Glomerular visceral epithelial cell (primary cell): ENCODE measurements around the gene USP6NL.
"Not testable (repeated sequence)": the region's sequence is repeated elsewhere in the genome, so short reads cannot be mapped to it uniquely, and the experiment has no call there.

Source experiments
- DNase-seq: peaks from one replicate; pipeline ENCODE4 v3.0.0-alpha.2; 2016; ENCODE audit errors: extremely low spot score

Gene USP6NL

DNA sequence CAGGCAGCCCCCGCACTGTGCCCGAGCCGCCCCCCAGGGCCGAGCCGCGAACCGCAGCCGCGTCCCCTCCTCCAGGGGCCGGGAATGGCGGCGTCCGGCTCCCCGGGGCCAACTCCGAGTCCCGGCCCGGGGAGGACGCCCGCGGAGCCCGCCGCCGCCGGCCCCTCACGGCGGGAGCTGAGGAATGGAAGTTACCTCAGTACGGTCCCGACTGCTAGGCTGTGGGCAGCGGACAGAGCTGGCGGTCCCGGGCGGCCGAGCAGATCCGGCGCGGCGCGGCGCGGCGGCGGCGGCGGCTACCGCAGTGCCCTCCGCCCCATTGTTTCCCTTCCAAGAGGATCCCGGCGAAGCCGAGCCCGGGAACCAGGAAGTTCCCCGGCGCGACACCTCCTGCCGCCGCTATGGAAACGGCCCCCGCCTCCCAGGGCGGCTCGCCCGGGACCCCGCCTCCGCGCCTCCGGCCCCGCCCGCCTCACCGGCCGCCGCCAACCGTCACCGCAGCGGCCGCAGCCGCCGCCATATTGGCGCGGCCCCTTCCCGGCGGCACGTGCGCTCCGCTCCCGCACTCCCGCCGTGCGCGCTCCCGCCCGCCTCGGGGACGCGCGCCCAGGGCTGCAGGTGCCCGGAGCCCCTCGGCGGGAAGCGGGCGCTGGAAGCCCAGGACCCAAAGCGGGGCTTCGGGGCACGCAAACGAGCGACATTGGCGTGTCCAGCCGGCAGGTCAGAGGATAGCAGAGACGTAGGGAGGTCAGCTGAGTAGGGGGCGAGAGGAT, at the start of gene USP6NL:
Gene USP6NL, minus strand, starts transcription at position 403 of the 773 bp plus-strand sequence. CDS start 14,016 bp downstream, outside the sequence.
- DNase-seq, result peak; percentile 88

GRCh38 chr10:11658801-11659368, 47.4 kb upstream of the USP6NL start:
- DNase-seq, result no peak

- DNase-seq, result no peak
Observed at GRCh38 chr10:11655836-11656235, 44.4 kb upstream of the USP6NL start.

DNA sequence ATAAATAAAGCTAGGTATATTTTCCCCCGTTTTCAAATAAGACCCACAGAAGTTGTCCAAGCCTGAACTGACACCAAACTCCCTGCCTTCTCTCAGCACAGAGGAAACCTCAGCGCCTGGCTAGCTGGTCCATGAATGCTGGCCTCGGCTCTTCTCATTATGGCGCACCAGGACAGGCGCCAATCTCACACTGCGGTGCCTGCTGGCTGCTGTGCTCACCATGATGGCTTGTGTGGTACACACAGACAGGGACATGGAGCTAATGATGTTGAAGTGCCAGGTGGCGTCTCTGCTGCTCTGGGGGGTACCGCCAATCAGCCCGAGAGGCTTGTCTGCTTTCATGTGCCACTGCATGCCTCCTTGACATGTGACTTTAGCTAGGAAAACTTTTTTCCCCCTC, 43.2 kb upstream of the USP6NL start:
- DNase-seq, result no peak

- DNase-seq, result no peak
Observed at GRCh38 chr10:11653758-11654471, 42.5 kb upstream of the USP6NL start.

- DNase-seq, result no peak
Observed at GRCh38 chr10:11647676-11648075, 36.2 kb upstream of the USP6NL start.

DNA sequence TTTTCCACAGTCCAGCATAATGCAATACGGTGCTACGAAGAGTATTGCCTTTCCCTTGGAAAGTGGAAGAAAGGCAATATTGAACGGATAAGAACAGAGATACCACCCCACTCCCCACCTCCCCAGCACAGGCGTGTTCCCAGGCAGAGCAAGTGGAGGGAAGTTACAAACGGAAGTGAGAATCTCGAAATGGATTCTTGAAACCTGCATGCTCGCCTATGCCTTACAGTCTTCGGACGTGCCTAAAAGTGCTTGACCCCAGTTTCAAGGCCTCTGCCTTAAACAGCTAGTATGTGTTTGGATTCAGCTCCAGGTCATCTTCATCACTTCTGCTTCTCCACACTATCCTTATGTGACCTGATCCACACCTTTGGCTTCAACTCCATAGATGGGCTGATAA, 35.0 kb upstream of the USP6NL start:
- no peak for DNase-seq

- DNase-seq, result no peak
Observed at GRCh38 chr10:11643039-11643438, 31.6 kb upstream of the USP6NL start.

DNA sequence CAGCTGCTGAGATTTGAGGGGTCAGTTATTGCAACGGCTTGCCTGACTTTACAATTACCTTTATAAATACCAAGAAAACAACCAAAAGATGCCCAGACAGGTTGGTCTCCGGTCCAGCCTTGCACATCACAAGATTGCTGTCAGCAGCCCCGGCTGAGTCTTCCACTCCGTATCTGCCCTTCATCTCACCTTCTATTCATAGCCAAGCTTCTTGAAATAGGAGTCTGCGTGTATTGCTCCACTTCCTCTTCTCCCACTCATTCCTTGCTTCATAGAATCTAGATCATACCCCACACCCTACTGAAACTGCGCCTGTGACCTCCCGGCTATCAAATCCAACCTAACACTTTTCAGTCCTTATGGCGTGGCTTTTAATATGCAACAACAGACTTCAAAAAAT, 31.1 kb upstream of the USP6NL start:
- no peak for DNase-seq

GRCh38 chr10:11639849-11640764, 28.7 kb upstream of the USP6NL start:
- no peak for DNase-seq

DNA sequence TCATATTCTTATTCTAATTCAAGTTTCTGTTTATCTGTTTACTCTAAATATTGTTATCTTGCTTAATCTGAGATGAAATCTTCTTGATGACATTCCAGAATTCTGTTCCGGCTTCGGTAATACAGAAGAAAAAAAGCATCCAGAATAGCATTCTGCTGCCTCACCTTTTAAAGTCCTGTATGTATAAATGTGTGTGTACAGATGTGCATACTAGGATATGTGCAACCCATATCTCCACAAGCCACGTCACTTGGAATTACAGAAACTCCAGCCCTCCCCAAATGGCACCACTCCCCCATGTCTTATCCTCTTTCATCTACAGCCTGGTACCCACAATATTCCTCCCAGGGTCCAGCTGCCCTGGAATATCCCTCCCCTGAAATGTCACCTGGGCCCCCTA, 27.9 kb upstream of the USP6NL start:
- DNase-seq, result no peak

DNA sequence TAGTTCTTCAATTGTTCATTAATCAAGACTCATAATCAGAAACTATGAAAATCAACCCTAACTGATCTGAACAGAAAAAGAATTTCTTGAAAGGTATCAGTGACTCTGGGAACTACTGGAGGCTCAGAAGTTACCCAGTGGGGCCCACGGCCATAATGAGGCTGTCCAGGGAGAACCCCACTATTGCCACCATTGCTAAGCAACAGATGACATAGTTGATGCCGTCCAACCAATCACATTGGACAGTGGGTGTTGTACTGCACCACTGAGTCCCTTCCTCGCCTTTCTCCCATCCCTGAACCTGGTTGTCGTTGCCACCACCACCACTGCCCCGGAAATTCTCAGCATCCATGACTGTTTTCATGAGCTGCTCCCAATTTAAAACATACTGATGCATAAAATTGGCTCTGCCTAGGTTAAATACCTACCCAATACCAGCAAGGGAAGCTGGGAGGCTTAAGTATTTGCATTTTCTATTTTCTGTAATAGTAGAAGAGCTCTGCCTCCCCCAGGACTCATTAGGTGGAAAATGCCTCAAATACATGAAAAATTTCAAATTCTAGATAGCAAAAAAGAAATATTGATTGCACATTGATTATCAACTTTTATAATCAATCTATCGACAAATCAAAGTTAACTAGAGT, 26.7 kb upstream of the USP6NL start:
- no peak for DNase-seq

DNA sequence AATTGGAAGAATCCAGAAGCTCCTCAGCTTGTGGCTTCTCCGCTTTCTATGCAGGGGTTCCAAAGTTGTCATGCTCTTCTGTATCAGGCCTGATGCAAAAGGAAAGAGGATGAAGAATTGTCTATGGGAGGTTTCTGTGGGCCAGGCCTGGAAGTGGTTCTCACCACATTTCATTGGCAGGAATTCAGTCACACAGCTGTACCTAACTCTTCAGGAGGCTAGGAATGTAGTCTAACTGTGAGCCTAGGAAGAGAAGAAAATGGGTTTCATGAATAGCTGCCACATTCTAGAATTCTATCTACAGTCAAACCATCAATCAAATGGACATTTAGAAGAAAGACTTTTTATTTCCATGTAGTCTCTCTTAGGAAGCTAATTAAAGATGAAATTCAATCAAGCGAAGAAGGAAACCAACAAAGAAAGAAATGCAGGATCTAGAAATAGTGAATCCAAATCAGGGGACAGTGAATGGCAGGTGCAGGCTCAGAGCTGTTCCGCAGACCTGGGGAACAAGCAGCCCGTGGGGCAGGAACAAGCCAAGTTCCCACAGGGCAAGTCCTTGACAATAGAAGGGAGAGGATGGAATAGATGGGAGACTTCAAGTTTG, 25.4 kb upstream of the USP6NL start:
- no peak for DNase-seq

DNA sequence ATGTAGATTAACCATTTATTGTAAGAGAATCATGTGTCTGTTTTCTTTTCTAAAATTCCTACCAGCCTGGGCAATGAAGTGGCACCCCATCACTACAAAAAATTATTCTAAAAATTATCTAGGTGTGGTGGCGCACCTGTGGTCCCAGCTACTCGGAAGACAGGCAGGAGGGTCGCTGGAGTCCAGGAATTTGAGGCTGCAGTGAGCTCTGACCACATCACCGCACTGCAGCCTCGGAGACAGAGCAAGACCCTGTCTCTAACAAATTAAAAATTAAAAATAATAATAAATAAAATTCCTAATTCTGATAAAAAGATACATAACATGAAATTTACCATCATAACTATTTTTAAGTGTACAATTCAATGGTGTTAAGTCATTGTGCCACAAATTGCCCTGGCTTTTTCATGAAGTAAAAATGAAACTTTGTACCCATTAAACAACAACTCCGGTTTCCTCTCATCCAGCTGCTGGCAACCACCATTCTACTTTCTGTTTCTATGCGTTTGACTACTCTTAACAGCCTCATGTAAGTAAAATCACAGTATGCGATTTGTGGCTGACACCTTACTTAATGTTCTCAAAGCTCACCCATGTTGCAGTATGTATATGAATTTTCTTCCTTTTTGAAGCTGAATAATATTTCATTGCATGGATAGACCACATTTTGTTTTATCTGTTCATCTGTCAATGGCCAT, 20.6 kb upstream of the USP6NL start:
- no peak for DNase-seq

DNA sequence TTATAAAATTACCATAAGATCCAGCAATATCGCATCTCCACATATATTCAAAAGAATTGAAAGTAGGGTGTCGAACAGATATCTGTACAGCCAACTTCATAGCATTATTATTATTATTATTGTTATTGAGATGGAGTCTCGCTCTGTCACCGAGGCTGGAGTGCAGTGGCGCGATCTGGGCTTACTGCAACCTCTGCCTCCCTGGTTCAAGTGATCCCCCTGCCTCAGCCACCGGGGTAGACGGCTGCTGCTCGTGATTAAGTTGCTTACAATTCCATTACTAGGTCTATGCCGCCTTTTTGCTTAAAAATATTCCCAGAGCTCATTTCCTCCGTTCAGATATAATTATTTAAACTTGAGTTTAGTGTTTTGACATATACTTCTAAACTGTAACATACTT, 19.8 kb upstream of the USP6NL start:
- no peak for DNase-seq

- no peak for DNase-seq
Observed at GRCh38 chr10:11629731-11630130, 18.3 kb upstream of the USP6NL start.

DNA sequence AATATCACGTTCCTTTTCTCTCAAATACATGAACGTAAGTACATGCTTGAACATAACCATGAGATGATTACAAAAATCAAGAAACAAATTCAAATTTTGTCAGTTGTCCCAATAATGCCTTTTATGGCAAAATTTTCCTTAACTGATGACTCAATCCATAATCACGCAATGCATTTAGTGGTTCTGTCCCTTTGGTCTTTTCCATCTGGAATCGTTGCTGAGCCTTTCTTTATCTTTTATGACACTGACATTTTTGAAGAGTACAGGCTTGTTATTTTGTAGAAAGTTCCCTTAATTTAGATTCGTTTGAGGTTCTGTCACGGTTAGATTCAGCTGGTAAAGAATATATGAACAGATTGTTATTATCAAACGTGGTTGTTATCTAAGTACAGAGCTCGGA, 16.5 kb upstream of the USP6NL start:
- DNase-seq, result not testable (repeated sequence)

GRCh38 chr10:11626071-11626470, 14.6 kb upstream of the USP6NL start:
- DNase-seq, result no peak

GRCh38 chr10:11625019-11625735, 13.7 kb upstream of the USP6NL start:
- DNase-seq, result no peak

GRCh38 chr10:11617233-11617632, 5.8 kb upstream of the USP6NL start:
- DNase-seq, result no peak
